ENCODE results near the gene RAI1. TPM values are rescaled to one million over a fixed set of nuclear protein-coding genes. Genes with fewer than 3 reads are reported as not detected.

RAI1 gene
- total RNA-seq, 1 donor from 2014 or later, result 33.5 TPM

DNA sequence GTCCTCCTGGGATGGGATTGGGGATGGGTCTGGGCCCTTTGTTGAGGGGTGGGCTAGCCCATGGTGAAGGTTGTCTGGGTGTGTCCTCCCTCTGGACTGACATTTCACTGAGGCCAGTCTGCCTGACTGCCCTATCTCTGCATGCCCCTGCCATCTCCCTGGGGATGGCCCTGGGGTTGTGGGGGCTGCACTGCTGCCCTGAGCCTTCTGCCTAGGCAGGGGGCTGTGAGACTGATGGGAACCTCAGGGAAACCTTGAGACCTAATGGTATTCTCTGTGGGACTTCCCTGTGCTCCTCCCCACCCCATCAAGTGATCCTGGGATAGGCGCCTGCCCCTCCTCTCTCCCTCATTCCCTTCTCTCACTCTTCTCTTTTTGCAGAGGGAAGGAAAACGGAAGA lies 19.9 kb downstream of the RAI1 start:
- Mint-ChIP-seq H3K27me3 (ENCODE audit: low read depth) (no peaks in the 10 kb centered on the region), H3K9me3 (no peaks in the 10 kb centered on the region), H3K4me1 (ENCODE audit: low read depth) (peaks cover 15% of the 10 kb centered on the region), H3K4me3 (ENCODE audit: low read depth) (no peak overlapping the region), H3K27ac (no peak overlapping the region), H3K36me3 (ENCODE audit: low read depth) (no peaks in the 10 kb centered on the region)
- intact Hi-C loops (cut with micrococcal nuclease), result no loop called here
- DNase-seq (ENCODE audit: low spot score), result no peak

DNA sequence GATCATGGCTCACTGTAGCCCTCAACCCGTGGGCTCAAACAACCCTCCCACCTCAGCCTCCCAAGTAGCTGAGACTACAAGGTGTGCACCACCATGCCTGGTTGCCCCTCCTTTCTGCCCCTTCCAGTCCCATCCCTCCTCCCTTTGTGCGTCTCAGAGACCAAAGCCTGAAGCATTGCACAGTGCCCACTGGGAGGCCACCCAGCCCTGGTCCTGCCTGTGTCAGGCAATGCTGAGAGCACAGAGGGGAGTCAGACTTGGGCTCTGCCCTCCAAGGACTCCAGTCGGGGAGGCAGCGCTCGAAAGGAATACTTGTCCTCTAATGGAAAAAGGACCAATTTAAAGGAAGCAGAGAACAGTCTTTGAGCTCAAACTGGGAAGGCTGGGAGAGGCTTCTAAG lies 20.4 kb downstream of the RAI1 start:
- Mint-ChIP-seq H3K9me3 (no peaks in the 10 kb centered on the region), H3K4me3 (ENCODE audit: low read depth) (no peak overlapping the region), H3K4me1 (ENCODE audit: low read depth) (peaks cover 11% of the 10 kb centered on the region), H3K36me3 (ENCODE audit: low read depth) (no peaks in the 10 kb centered on the region), H3K27ac (no peak overlapping the region), H3K27me3 (ENCODE audit: low read depth) (no peaks in the 10 kb centered on the region)
- DNase-seq (ENCODE audit: low spot score), result no peak
- intact Hi-C loops (cut with micrococcal nuclease), result no loop called here

DNA sequence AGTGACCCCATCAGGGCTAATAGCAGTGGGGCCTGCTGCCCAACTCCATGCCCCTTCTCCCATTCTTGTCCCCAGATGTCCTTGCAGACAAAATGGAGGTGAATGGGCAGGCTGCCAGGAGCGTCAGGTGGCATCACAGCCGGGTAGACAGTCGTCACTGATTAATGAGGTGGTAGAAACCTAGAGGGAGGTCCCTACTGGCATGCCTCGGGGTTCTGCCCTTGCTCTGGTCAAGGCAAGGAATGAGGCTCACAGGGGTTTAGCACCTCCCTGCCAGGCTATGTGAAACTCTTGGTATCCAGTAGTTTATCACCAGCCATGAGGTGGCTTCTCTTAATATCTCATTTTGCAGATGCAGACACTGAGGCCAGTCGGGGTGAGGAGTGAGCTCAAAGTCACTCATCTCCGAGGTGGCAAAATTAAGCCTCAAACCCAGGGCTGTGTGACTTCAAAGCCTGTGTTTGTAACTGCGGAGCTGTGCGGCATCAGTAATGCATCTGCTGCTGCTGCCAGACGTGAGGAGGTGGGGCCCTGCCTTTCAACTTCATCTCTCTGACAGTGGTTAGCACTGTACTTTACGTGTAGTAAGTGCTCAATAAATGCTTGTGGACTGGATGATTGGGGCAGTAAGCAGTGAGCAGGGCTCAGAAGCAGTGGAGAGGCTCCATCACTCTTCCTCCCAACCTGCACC lies 21.3 kb downstream of the RAI1 start:
- Mint-ChIP-seq H3K36me3 (ENCODE audit: low read depth) (no peaks in the 10 kb centered on the region), H3K27ac (no peak overlapping the region), H3K4me3 (ENCODE audit: low read depth) (no peak overlapping the region), H3K27me3 (ENCODE audit: low read depth) (no peaks in the 10 kb centered on the region), H3K9me3 (no peaks in the 10 kb centered on the region), H3K4me1 (ENCODE audit: low read depth) (peaks cover 5% of the 10 kb centered on the region)
- intact Hi-C loops (cut with micrococcal nuclease), result no loop called here
- no peak for DNase-seq (ENCODE audit: low spot score)

DNA sequence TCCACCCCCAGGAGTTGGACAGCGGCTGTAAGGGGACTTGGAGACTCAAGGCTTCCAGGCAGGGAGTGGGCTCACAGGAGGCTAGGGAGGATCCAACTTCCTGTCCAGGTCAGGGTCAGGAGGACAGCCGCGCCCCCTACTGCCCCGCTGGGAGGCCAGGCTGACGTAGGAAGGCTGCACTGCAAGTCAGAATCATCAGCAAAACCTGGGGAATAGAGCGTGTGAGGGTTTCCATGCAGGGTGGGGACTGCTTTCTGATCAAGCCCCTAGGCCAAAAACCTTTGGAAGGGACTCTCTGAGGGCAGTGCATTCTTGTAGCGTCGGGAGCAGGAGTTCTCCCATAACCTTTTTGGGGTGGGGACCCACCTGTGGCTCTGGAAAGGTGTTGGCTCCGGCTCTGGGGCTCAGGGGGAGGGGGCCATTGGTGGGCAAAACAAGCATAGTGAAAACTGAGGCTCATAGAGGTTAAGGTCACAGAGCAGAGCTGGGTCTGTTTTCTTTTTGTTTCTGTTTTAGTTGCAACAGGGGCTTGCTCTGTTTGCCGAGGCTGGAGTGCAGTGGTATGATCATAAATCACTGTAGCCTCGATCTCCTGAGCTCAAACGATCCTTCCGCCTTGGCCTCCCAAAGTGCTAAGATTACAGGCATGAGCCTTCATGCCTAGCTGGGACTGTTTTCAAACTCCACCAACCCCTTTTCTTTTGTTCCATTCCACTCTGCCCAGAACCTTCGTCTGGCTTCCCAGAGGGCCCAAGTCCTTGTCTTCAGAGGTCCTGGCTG lies 22.1 kb downstream of the RAI1 start:
- Mint-ChIP-seq H3K36me3 (ENCODE audit: low read depth) (no peaks in the 10 kb centered on the region), H3K9me3 (no peaks in the 10 kb centered on the region), H3K4me3 (ENCODE audit: low read depth) (no peak overlapping the region), H3K27me3 (ENCODE audit: low read depth) (no peaks in the 10 kb centered on the region), H3K27ac (no peak overlapping the region), H3K4me1 (ENCODE audit: low read depth) (peaks cover 5% of the 10 kb centered on the region)
- intact Hi-C loops (cut with micrococcal nuclease), result no loop called here
- DNase-seq (ENCODE audit: low spot score), result no peak

DNA sequence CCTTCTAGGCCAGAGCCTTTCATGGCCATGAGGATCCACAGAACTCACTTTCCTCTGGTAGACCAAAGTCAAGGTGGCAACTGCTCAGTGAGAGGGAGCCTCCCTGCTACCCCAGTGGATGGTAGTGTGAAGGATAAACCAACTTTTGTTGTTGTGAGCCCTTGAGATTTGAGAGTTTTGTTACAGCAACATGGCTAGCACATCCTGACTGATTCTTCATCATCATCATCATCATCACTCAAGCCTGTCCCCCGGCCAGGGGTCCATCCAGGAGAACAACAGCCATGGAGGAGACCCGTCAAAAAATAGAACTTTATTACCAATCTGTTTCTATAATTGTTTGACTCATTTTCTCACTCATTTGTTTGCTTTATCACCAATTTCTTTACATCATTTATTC lies 23.7 kb downstream of the RAI1 start:
- Mint-ChIP-seq H3K4me1 (ENCODE audit: low read depth) (no peaks in the 10 kb centered on the region), H3K27me3 (ENCODE audit: low read depth) (no peaks in the 10 kb centered on the region), H3K27ac (no peak overlapping the region), H3K9me3 (no peaks in the 10 kb centered on the region), H3K4me3 (ENCODE audit: low read depth) (no peak overlapping the region), H3K36me3 (ENCODE audit: low read depth) (no peaks in the 10 kb centered on the region)
- DNase-seq (ENCODE audit: low spot score), result no peak
- intact Hi-C loops (cut with micrococcal nuclease), result no loop called here

DNA sequence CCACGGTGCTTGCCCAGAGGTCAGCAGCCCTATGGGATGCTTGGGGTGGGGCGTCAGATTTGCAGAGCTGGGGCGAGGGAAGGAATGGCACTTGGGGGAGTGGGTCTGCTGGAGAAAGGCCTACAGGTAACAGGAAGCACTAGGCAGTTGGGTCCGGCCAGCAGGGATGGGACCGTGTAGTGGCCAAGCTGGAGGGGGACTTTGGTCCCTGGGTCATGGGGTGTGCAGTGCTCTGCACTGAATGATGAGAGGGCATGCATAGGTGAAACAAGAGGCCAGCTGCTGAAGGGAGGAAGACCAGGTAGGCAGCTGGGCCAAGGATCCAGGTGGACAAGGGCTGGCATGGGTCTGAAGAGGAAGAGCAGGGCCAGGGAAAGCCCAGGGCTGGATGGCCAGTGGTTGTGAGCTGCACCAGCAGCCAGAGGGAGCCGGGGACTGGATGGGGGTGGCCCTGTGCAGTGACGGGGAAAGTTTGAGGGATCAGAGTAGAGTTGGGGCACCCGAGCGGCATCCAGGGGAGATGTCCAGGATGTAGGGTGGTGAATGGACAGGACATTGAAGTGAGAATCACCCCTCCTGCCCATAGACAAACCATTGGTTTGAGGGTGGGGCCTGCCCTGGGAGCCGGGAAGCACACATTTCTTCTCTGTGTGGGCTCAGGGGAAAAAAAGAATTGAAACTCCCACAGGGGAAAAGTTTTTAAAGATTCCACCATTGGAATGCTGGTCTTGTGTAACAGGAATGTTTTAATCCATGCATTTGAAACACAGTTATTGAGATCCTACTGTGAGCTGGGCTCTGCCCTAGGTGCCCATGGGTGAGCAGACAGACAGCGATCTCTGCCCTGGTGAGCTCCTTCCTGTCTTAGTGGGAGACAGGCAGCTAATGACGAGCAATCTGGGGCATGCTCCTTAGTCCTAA lies 25.1 kb downstream of the RAI1 start:
- no peak for DNase-seq (ENCODE audit: low spot score)
- Mint-ChIP-seq H3K4me1 (ENCODE audit: low read depth) (no peaks in the 10 kb centered on the region), H3K27ac (no peak overlapping the region), H3K4me3 (ENCODE audit: low read depth) (no peak overlapping the region), H3K36me3 (ENCODE audit: low read depth) (no peaks in the 10 kb centered on the region), H3K27me3 (ENCODE audit: low read depth) (no peaks in the 10 kb centered on the region), H3K9me3 (no peaks in the 10 kb centered on the region)
- intact Hi-C loops (cut with micrococcal nuclease), result no loop called here

DNA sequence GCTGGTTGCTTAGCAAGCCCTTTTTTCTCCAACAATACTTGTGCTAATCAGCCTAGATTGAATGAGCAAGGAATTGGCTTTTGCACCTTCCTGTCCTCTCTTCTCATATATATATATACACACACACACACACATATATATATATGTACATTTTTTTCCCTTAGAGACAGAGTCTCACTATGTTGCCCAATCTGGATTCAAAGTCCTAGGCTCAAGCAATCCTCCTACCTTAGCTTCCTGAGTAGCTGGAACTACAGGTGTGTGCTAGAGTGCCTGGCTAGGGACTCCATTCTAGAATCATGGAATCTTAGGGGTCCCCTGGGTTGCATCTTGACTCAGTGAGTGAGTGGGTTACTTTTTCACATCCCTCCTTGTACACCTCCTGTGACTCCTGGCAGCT lies 27.0 kb downstream of the RAI1 start:
- H3K36me3 Mint-ChIP-seq (ENCODE audit: low read depth), result no peaks in the 10 kb centered on the region
- H3K9me3 Mint-ChIP-seq, result no peaks in the 10 kb centered on the region
- no peak overlapping the region for H3K27ac Mint-ChIP-seq
- DNase-seq (ENCODE audit: low spot score), result no peak
- intact Hi-C loops (cut with micrococcal nuclease), result no loop called here
- H3K4me1 Mint-ChIP-seq (ENCODE audit: low read depth), result peaks cover 11% of the 10 kb centered on the region
- no peak overlapping the region for H3K4me3 Mint-ChIP-seq (ENCODE audit: low read depth)
- no peaks in the 10 kb centered on the region for H3K27me3 Mint-ChIP-seq (ENCODE audit: low read depth)

DNA sequence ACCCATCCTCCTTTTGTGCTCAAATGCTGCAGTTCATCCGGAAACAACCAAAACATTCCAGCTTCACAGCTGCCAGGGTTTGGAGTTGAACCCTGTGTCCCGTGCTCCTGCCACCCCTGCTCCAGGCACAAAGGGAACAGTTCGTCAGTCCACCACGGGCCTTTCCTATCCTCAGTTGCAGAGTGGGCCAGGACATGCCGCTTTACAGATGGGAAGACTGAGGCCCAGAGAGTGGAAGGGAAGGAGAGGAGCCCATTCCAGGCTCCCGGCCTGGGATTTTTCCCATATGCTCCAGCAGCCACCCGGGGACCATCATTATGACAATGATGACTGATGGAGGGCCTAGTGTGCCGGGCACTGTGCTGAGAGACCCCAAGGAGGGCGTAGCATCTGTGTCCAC lies 27.6 kb downstream of the RAI1 start:
- no peaks in the 10 kb centered on the region for H3K36me3 Mint-ChIP-seq (ENCODE audit: low read depth)
- no peak for DNase-seq (ENCODE audit: low spot score)
- H3K4me1 Mint-ChIP-seq (ENCODE audit: low read depth), result peaks cover 11% of the 10 kb centered on the region
- H3K4me3 Mint-ChIP-seq (ENCODE audit: low read depth), result no peak overlapping the region
- H3K27ac Mint-ChIP-seq, result no peak overlapping the region
- H3K27me3 Mint-ChIP-seq (ENCODE audit: low read depth), result no peaks in the 10 kb centered on the region
- intact Hi-C loops (cut with micrococcal nuclease), result no loop called here
- no peaks in the 10 kb centered on the region for H3K9me3 Mint-ChIP-seq

DNA sequence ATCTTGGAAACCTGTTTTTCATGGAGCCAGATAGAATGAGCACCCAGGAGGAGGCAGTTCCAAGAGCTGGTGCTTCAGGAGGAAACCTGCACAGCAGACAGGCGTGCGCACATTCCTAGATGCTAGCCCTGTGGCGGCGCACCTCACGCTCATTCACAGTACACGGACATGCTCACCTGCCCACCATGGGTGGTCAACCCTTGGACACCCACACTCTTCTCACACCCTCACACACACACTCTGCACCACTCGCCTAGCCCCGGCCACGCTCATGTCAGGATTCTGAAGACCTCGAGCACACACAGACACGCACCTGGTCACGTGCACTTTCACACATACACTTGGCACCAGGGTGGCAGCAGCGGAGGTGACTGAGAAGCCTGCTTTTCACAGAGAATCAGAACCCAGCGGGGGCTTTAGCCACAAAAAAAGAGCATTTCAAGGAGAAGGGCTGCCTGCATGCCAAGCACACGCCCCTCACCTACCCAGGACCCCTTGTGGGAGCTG lies 28.6 kb downstream of the RAI1 start:
- peaks cover 3% of the 10 kb centered on the region for H3K36me3 Mint-ChIP-seq (ENCODE audit: low read depth)
- H3K4me3 Mint-ChIP-seq (ENCODE audit: low read depth), result no peak overlapping the region
- intact Hi-C loops (cut with micrococcal nuclease), result no loop called here
- H3K27me3 Mint-ChIP-seq (ENCODE audit: low read depth), result no peaks in the 10 kb centered on the region
- H3K9me3 Mint-ChIP-seq, result no peaks in the 10 kb centered on the region
- H3K4me1 Mint-ChIP-seq (ENCODE audit: low read depth), result peaks cover 16% of the 10 kb centered on the region
- H3K27ac Mint-ChIP-seq, result no peak overlapping the region
- no peak for DNase-seq (ENCODE audit: low spot score)

DNA sequence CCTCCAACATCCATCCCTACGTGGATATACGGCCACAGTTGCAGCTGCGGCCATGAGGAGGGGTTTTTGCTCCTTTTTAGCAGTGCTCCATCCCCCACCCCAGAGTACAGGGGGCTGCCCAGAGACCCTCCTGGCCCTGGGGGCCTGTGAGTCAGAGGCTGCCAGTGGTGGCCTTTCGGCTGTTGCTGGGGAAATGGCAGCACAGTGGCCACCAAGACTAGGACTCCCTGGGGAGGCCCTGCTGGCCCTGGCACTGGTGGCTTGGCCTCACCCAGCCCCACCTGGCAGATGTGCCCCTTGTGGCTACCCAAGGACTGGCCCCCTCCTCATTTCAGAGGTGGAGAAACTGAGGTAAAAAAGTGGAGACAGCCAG lies 29.1 kb downstream of the RAI1 start:
- intact Hi-C loops (cut with micrococcal nuclease), result no loop called here
- no peaks in the 10 kb centered on the region for H3K27me3 Mint-ChIP-seq (ENCODE audit: low read depth)
- peaks cover 16% of the 10 kb centered on the region for H3K4me1 Mint-ChIP-seq (ENCODE audit: low read depth)
- DNase-seq (ENCODE audit: low spot score), result no peak
- no peaks in the 10 kb centered on the region for H3K9me3 Mint-ChIP-seq
- no peak overlapping the region for H3K27ac Mint-ChIP-seq
- no peak overlapping the region for H3K4me3 Mint-ChIP-seq (ENCODE audit: low read depth)
- peaks cover 3% of the 10 kb centered on the region for H3K36me3 Mint-ChIP-seq (ENCODE audit: low read depth)

DNA sequence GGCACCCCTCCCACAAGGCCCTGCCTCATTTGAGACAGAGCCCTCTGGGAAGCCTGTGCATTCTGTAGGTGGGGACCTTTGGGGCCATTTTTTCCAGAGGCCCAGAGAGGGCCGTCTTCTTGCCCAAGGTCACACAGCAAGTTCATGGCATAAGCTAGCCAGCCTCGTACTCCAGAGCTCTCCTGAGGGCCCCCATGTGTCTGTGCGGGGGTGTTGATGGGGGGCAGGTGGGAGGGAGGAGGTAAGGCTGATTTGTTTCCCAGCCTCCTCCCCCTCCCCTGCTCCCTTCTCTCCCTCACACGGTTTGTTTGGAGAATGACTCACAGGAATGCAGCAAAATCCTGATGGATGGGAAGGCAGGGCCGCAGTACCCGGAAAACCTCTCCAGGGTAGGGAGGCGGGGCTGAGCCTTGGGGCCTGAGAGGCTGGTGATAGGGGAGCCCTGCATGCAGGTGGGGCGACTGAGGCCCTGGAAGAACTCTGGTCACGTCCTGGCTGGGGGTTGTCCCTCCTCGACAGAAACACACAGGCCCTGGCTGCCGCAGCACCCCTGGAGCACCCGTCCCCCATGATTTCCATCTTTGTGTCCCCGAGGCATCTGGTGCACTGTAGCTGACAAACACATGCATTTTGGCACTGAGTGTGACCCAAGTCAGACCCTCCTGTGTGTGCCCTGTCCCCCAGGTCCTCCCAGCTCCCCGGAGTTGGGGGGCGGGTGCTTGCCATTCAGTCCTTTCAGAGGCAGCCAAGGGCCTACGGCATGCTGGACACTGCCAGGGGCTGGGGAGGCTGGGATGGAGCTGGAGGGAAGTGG lies 29.7 kb downstream of the RAI1 start:
- H3K36me3 Mint-ChIP-seq (ENCODE audit: low read depth), result peaks cover 3% of the 10 kb centered on the region
- intact Hi-C loops (cut with micrococcal nuclease), result no loop called here
- no peaks in the 10 kb centered on the region for H3K27me3 Mint-ChIP-seq (ENCODE audit: low read depth)
- DNase-seq (ENCODE audit: low spot score), result no peak
- H3K4me3 Mint-ChIP-seq (ENCODE audit: low read depth), result no peak overlapping the region
- H3K9me3 Mint-ChIP-seq, result no peaks in the 10 kb centered on the region
- peaks cover 16% of the 10 kb centered on the region for H3K4me1 Mint-ChIP-seq (ENCODE audit: low read depth)
- no peak overlapping the region for H3K27ac Mint-ChIP-seq

DNA sequence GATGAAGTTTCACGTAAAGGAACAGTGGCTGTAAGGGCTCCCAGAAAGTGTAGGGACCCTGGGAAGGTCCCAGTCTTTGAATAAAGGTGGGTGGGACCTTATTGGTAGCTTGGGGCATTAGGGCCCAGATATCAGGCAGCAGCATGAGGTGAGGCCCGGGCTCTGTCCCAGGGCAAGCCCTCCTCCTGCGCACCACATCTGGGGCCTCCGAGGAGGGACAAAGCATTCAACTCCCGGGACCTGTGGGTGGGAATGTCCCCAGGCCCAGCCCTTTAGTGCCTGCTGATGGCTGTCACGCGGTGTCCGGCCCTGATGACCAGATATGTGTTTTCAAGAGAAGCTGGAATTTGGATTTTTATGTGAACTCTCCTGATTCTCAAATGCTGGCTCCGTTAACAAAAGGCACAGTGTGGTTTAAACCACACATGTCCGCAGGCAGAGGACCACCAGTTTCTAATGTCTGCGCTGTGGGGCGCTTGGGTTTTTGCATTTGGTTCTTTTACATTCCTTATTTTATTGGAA lies 30.4 kb downstream of the RAI1 start:
- H3K4me3 Mint-ChIP-seq (ENCODE audit: low read depth), result no peak overlapping the region
- H3K36me3 Mint-ChIP-seq (ENCODE audit: low read depth), result peaks cover 3% of the 10 kb centered on the region
- H3K4me1 Mint-ChIP-seq (ENCODE audit: low read depth), result peaks cover 19% of the 10 kb centered on the region
- H3K27ac Mint-ChIP-seq, result no peak overlapping the region
- no peak for DNase-seq (ENCODE audit: low spot score)
- no peaks in the 10 kb centered on the region for H3K9me3 Mint-ChIP-seq
- intact Hi-C loops (cut with micrococcal nuclease), result no loop called here
- H3K27me3 Mint-ChIP-seq (ENCODE audit: low read depth), result no peaks in the 10 kb centered on the region
